Measurements from ENCODE around the gene AOPEP.

GRCh38 chr9:95065224-95065623, 338.7 kb downstream of the AOPEP start:
- TF ChIP-seq, protein P1, sequence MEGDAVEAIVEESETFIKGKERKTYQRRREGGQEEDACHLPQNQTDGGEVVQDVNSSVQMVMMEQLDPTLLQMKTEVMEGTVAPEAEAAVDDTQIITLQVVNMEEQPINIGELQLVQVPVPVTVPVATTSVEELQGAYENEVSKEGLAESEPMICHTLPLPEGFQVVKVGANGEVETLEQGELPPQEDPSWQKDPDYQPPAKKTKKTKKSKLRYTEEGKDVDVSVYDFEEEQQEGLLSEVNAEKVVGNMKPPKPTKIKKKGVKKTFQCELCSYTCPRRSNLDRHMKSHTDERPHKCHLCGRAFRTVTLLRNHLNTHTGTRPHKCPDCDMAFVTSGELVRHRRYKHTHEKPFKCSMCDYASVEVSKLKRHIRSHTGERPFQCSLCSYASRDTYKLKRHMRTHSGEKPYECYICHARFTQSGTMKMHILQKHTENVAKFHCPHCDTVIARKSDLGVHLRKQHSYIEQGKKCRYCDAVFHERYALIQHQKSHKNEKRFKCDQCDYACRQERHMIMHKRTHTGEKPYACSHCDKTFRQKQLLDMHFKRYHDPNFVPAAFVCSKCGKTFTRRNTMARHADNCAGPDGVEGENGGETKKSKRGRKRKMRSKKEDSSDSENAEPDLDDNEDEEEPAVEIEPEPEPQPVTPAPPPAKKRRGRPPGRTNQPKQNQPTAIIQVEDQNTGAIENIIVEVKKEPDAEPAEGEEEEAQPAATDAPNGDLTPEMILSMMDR (IDR thresholded peaks at IDR 0.05; ENCODE audit: low read depth, low read length), result no peak
- TF ChIP-seq EZH2phosphoT487 (IDR thresholded peaks at IDR 0.05; ENCODE audit: low read depth), result no peak

Data from OCI-LY3 (cell line).